GM10248 (cell line): ENCODE data around the gene TEX44.

Experiments used
- CTCF ChIA-PET: fragments of 300-600 bp; sonication (Branson Sonifier 250); formaldehyde crosslinking; extraction: SDS; loops from one replicate; lab custom pipeline; 2021; ENCODE audit warnings: antibody characterized with exemption; lab: Yijun Ruan, JAX
- POLR2A ChIA-PET: fragments of 350-650 bp; sonication (Branson Sonifier 250); formaldehyde crosslinking; extraction: SDS; loops from one replicate; lab custom pipeline; 2020; ENCODE audit warnings: antibody characterized with exemption; lab: Yijun Ruan, JAX
- DNase-seq: peaks from one replicate; pipeline ENCODE4 v3.0.0; 2012; ENCODE audit errors: extremely low spot score
- CTCF ChIP-seq: IDR thresholded peaks from 2 replicates; pipeline ENCODE4 v1.5.1; 2012; ENCODE audit warnings: mild to moderate bottlenecking, low read depth; ENCODE audit errors: extremely low read depth, missing control alignments, control extremely low read depth

Gene TEX44

GRCh38 chr2:231634412-231634811 is 41.7 kb downstream of the TEX44 start:
- ChIA-PET CTCF (interaction anchor here (0.9 to 1.5 kb wide), 2 partner anchors 14 to 21 kb away, joined by 3 to 4 read pairs; no protein-coding TSS in a partner anchor), POLR2A (interaction anchor here (0.6 kb wide), 1 partner anchor 44 kb away, joined by 3 read pairs; no protein-coding TSS in a partner anchor)
- TF ChIP-seq CTCF = no peak
- no peak for DNase-seq

GRCh38 chr2:231634951-231635875 is 42.5 kb downstream of the TEX44 start:
- TF ChIP-seq CTCF = no peak
- no peak for DNase-seq
- CTCF ChIA-PET = interaction anchor here (0.9 to 1.5 kb wide), 2 partner anchors 13 to 22 kb away, joined by 3 to 4 read pairs; no protein-coding TSS in a partner anchor
- POLR2A ChIA-PET = interaction anchor here (0.6 kb wide), 1 partner anchor 43 kb away, joined by 3 read pairs; no protein-coding TSS in a partner anchor

- POLR2A ChIA-PET = interaction anchor here (0.7 kb wide), 1 partner anchor 67 kb away, joined by 5 read pairs; no protein-coding TSS in a partner anchor
- CTCF ChIA-PET = interaction anchor here (1.5 to 2.0 kb wide), 3 partner anchors 19 to 74 kb away, joined by 4 read pairs; no protein-coding TSS in a partner anchor
- DNase-seq = no peak
- TF ChIP-seq CTCF = no peak
Observed at GRCh38 chr2:231640241-231640640, 47.6 kb downstream of the TEX44 start.

GRCh38 chr2:231640641-231641111 is 48.0 kb downstream of the TEX44 start:
- POLR2A ChIA-PET = no interaction called here
- CTCF ChIA-PET = interaction anchor here (1.5 to 2.2 kb wide), 3 partner anchors 35 to 74 kb away, joined by 4 to 7 read pairs (median 4); no protein-coding TSS in a partner anchor
- DNase-seq = no peak
- no peak for TF ChIP-seq CTCF

GRCh38 chr2:231642631-231643494 is 50.2 kb downstream of the TEX44 start:
- POLR2A ChIA-PET = interaction anchor here (1.3 kb wide), 1 partner anchor 65 kb away, joined by 3 read pairs; the partner anchor contains the start of gene PTMA
- peak; percentile 71 for DNase-seq
- CTCF ChIA-PET = interaction anchor here (1.0 to 2.2 kb wide), 7 partner anchors 10 to 72 kb away, joined by 4 to 10 read pairs (median 7); no protein-coding TSS in a partner anchor
- TF ChIP-seq CTCF = no peak

- no peak for TF ChIP-seq CTCF
- POLR2A ChIA-PET = interaction anchor here (1.3 kb wide), 1 partner anchor 65 kb away, joined by 3 read pairs; the partner anchor contains the start of gene PTMA
- CTCF ChIA-PET = interaction anchor here (1.7 to 2.2 kb wide), 2 partner anchors 32 to 71 kb away, joined by 9 to 10 read pairs; no protein-coding TSS in a partner anchor
- DNase-seq = no peak
Observed at GRCh38 chr2:231643495-231643888, 50.8 kb downstream of the TEX44 start.
